Stimulated activated CD8-positive, alpha-beta memory T cell treated with anti-CD3 and anti-CD28 coated beads, Interleukin-12 subunit alpha, Interleukin-12 subunit beta, amount 100 ng/mL, for 24 hours (primary cell): ENCODE results near the gene OMG.
"Not testable (repeated sequence)": the region's sequence is repeated elsewhere in the genome, so short reads cannot be mapped to it uniquely, and the experiment has no call there.

Experiments used
- DNase-seq: peaks from one replicate; pipeline ENCODE4 v3.0.0-alpha.2; 2020; ENCODE audit errors: extremely low read depth

OMG gene

DNA sequence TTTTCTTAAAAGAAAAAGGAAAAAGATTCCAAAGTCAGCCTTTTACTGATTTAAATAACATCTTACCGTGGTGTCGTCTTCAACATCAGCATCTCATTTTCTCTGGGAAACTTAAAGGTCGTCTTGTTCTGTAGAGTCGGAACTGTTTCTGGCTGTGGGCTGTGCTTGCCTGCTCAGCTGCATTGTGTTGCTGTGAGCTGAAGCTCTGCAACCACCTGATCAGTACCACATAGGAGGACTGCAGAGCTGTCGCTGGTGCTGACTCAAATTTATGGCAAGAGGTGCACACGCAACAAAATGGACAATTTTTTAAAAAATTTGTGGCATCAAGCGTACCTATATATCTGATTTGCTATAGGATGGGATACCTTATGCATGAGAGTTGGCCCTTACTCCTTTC, at the start of gene OMG:
TSS of gene OMG (minus strand) at position 150 of the 400 bp plus-strand sequence. CDS start 908 bp downstream, outside the sequence.
- DNase-seq: no peak

GRCh38 chr17:31345191-31345747, 48.2 kb upstream of the OMG start:
- DNase-seq: not testable (repeated sequence)

- DNase-seq: no peak
These were observed 43.0 kb upstream of the OMG start for GRCh38 chr17:31339906-31340661.

DNA sequence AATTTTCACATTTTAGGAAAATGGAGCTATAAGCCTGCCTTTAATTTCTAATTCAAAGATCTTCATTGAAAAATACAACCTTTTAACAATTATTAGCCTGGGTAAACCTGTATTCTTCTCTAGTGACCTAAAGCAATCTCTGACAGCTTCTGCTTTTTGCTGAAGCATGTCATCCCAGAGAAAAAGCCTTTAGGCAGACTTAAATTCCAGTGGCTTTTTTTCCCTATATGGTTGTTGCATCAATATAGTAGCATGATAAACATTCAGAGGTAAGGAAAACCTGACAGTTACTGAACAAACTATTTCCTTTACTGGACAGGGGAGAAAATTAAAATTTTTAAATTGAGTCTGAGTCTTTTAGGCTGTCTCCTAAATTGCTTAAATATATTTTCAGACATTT, 32.2 kb upstream of the OMG start:
- DNase-seq: no peak

GRCh38 chr17:31328160-31328535, 31.1 kb upstream of the OMG start:
- DNase-seq: no peak

- DNase-seq: no peak
These were observed 30.6 kb upstream of the OMG start for GRCh38 chr17:31327534-31328159.

DNA sequence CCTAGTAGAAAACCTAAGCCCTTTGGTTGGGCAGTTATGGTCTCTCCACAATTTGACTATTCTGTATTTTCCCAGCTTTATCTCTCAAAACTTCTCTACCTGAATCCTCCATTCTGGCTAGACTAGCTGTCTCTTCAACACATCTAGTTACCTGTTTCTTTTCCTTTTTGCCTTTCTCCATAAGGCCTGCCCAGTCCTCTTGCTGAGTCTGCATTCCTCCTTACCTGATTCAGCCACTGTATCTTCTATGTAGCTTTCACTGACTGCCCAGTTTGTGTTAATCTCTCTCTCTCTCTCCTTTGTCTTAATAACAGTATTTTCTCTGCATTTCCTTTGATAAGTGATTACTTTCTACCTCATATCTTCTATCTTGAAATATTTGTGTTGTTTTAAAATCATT, 26.5 kb upstream of the OMG start:
- no peak for DNase-seq

DNA sequence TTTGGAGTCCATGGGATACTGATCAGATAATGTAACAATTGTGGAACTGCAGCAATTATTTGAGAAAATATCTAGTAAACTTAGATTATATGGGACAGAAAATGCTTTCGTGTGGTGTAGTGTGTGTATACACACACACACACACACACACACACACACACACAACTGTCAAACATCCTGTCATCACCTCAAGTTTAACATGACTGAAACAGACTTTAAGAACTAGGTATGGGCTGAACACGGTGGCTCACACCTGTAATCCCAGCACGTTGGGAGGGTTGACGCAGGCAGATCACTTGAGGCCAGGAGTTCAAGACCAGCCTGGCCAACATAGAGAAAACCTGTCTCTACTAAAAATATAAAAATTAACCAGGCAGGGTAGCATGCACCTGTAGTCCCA, 24.9 kb upstream of the OMG start:
- DNase-seq: no peak

- DNase-seq: peak; percentile 53
These were observed 24.4 kb upstream of the OMG start, which contains the start of gene EVI2A for GRCh38 chr17:31321481-31321880. TSS of gene EVI2A (minus strand) at chr17:31321622. CDS start at chr17:31319013, 2,609 bp downstream.

- no peak for DNase-seq
These were observed 23.8 kb upstream of the OMG start for GRCh38 chr17:31320791-31321190.

DNA sequence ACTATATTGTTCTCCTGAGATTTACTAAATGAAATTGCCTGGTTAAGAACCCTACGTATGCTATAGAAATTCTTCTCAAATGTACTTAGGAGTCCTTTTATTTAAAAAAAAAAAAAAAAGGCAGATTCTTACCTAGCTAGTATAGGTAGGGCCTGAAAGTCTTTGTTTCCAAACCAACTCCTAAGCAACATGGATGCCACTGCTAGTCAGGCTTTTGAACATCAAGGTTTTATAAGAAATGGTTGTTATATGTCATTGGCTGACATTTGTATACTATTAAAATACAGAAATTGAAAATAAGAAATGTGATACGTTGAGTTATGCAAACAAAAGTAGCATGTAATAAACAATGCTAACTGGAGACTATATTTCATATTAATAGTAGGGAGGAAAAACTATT, 23.2 kb upstream of the OMG start:
- DNase-seq: no peak

DNA sequence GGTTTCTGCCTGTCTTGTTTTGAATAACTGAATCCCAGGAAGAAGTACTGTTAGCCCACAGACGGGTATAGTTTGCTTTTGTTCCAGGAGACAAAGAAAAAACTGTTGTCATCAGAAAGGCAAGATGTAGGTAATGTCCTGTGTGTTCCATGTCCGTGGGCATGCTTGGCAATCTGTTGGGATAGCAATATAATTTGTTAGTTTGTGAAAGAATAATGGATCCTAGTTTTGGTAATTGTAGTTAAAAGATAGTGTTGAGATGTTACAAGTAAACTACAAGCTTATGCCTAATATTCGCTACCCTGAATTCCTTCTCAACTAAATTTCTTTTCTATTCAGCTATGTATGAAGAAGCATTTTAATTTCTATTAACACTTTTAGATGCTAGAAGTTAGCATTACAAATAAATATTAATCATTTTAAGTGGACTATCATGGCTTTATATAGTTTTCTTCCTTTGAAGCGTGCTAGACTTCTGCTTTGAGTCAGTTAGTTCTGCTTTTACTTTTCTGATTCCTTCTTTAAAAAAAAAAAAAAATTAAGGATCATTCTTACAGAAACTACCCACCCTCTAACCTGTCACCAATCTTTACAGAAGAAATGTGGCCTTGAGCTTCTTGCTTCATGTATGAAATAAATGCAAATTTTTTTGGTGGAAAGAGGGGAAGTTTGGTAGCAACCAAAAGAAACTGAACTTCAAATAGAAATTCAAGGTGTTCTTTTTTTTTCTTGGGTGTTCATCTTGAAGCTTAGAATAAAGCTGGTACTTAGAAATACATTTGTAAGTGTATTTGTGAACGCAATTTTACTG, 22.0 kb upstream of the OMG start:
- no peak for DNase-seq

- peak; percentile 24 for DNase-seq
These were observed 21.3 kb upstream of the OMG start for GRCh38 chr17:31318298-31318801.

DNA sequence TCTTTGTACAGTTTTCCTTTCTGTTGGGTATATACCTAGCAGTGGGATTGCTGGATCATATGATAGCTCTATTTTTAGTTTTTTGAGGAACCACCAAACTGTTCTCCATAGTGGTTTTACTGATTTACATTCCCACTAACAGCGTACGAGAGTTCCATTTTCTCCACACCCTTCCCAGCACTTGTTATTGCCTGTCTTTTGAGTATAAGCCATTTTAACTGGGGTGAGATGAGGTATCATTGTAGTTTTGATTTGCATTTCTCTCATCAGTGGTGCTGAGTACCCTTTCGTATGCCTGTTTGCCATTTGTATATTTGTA, 17.7 kb upstream of the OMG start:
- DNase-seq: no peak

DNA sequence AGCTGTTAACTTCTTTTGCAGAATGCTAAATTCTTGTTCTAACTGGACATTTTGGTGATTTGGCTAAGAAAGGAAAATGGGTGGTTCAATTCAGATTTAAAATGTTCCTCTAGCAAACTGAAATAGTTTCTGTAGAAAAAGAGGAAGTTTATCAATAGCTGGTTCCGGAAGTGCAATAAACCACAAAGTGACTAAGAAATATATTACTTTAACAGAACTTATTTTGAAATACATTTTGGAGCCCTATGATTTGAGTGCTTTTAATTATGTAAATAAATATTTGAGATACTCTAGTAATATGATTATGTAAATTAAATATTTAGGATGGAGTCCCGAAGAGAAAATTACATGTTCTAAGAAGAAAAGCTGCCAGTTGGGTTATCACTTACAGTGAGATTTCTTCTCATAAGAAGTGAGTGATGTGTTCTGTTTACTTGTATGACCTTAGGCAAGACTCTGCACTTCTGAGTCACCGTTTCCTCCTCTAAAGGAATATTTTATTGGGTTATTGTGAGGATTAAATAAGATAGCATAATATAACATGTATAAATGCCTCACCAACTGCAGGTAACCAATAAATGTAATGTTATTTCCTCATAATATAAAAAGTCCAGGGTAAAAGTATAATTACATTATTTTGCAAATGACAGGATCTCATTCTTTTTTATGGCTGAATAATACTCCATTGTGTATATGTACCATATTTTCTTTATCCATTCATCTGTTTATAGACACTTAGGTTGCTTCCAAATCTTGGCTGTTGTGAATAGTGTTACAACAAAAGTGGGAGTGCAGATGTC, 17.1 kb upstream of the OMG start, which contains the start of gene EVI2B:
TSS of gene EVI2B (minus strand) at position 73 of the 800 bp plus-strand sequence. CDS start 8,445 bp downstream, outside the sequence.
- DNase-seq: no peak

DNA sequence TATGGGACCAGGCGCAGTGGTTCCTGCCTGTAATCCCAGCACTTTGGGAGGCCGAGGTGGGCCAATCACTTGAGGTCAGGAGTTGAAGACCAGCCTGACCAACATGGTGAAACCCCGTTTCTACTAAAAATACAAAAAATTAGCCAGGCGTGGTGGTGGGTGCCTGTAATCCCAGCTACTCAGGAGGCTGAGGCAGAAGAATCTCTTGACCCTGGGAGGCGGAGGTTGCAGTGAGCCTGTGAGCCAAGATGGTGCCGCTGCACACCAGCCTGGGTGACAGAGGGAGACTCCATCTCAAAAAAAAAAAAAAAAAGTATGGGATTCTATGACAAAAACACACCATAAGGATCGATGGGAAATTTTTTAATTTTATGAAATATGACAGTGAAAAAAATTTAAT, 15.2 kb upstream of the OMG start:
- DNase-seq: not testable (repeated sequence)

GRCh38 chr17:31311526-31311925, 14.5 kb upstream of the OMG start:
- DNase-seq: no peak

GRCh38 chr17:31310886-31311285, 13.8 kb upstream of the OMG start:
- DNase-seq: no peak

DNA sequence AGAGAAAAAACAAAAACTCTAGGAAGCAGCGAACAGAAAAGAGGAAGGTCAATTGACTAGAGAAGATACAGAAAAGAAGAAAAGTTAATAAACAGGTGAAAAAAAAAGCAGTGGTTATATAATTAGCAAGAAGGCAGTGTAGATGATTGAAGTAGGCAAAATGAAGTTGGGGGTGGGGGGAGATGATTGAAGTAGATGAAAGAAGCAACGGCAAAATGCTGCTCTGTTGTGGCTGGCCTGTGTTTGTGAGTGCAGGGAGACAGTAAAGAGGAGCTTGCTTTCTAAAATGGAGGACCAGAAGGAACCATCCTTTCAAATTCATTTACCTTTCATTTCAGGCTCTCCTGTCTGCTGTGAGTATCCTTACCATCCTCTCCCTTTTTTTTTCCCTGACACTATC, 13.2 kb upstream of the OMG start:
- DNase-seq: no peak

GRCh38 chr17:31309556-31309955, 12.5 kb upstream of the OMG start:
- DNase-seq: no peak
